ENCODE measurements around the gene ENO2.

ENO2 gene

DNA sequence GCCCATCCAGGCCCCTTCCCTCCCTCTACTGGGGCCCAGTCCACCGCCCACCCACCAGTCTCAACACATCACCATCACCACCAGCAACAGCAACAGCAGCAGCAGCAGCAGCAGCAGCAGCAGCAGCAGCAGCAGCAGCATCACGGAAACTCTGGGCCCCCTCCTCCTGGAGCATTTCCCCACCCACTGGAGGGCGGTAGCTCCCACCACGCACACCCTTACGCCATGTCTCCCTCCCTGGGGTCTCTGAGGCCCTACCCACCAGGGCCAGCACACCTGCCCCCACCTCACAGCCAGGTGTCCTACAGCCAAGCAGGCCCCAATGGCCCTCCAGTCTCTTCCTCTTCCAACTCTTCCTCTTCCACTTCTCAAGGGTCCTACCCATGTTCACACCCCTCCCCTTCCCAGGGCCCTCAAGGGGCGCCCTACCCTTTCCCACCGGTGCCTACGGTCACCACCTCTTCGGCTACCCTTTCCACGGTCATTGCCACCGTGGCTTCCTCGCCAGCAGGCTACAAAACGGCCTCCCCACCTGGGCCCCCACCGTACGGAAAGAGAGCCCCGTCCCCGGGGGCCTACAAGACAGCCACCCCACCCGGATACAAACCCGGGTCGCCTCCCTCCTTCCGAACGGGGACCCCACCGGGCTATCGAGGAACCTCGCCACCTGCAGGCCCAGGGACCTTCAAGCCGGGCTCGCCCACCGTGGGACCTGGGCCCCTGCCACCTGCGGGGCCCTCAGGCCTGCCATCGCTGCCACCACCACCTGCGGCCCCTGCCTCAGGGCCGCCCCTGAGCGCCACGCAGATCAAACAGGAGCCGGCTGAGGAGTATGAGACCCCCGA, 22.5 kb downstream of the ENO2 start:
- no peak for DNase-seq (ENCODE audit: low read depth, low spot score)
- TF ChIP-seq, protein P1, sequence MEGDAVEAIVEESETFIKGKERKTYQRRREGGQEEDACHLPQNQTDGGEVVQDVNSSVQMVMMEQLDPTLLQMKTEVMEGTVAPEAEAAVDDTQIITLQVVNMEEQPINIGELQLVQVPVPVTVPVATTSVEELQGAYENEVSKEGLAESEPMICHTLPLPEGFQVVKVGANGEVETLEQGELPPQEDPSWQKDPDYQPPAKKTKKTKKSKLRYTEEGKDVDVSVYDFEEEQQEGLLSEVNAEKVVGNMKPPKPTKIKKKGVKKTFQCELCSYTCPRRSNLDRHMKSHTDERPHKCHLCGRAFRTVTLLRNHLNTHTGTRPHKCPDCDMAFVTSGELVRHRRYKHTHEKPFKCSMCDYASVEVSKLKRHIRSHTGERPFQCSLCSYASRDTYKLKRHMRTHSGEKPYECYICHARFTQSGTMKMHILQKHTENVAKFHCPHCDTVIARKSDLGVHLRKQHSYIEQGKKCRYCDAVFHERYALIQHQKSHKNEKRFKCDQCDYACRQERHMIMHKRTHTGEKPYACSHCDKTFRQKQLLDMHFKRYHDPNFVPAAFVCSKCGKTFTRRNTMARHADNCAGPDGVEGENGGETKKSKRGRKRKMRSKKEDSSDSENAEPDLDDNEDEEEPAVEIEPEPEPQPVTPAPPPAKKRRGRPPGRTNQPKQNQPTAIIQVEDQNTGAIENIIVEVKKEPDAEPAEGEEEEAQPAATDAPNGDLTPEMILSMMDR (IDR thresholded peaks at IDR 0.05; ENCODE audit: insufficient read depth, low read length, missing control alignments): no peak
- CTCF ChIA-PET: interaction anchor here (0.8 to 10.1 kb wide), 17 partner anchors 8 to 176 kb away, joined by 3 to 134 read pairs (median 5); partner anchors contain the start of gene SPSB2
- H3K4me3 ChIP-seq (ENCODE audit: low read depth, low read length): peak overlapping the region; percentile 63
- POLR2A ChIA-PET: interaction anchor here (1.1 to 2.6 kb wide), 4 partner anchors 8 to 68 kb away, joined by 6 to 18 read pairs (median 10); no protein-coding TSS in a partner anchor

DNA sequence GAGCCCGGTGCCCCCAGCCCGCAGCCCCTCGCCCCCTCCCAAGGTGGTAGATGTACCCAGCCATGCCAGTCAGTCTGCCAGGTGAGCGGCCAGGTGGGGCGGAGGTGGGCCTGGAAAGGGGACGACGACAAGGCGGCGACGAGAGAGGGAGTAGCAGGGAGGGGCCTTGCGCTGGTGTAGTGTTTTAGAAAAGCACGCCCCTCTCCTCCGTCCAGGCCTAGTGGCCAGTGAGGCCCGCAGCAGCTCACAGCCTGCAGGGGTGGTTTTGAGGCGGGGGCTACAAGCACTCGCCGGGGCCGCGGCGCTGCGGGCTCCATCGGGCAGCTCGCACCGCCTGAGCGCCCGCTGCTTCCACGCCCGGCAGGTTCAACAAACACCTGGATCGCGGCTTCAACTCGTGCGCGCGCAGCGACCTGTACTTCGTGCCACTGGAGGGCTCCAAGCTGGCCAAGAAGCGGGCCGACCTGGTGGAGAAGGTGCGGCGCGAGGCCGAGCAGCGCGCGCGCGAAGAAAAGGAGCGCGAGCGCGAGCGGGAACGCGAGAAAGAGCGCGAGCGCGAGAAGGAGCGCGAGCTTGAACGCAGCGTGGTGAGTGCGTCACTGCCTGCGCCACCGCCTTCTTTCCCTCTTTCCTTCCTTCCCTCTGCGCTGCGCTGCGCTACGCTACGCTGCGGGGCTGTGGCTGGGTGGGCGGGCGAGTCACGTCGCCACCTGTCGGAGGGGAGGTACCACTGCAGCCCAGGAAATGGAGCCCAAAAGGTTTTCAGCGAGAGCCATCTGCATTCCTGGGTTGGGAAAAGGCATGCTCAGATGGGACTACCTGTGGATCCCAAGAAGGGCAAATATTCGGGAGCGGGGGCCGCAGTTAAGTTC, 23.3 kb downstream of the ENO2 start:
- peak overlapping the region; percentile 63 for H3K4me3 ChIP-seq (ENCODE audit: low read depth, low read length)
- TF ChIP-seq, protein P1 (IDR thresholded peaks at IDR 0.05; ENCODE audit: insufficient read depth, low read length, missing control alignments): peak; percentile 96
- DNase-seq (ENCODE audit: low read depth, low spot score): no peak
- ChIA-PET CTCF (interaction anchor here (0.7 to 10.1 kb wide), 19 partner anchors 8 to 183 kb away, joined by 3 to 134 read pairs (median 4); partner anchors contain the start of gene SPSB2), POLR2A (interaction anchor here (0.6 to 2.6 kb wide), 8 partner anchors 9 to 218 kb away, joined by 3 to 18 read pairs (median 4); partner anchors contain the start of genes PHB2, SPSB2 and TPI1)

DNA sequence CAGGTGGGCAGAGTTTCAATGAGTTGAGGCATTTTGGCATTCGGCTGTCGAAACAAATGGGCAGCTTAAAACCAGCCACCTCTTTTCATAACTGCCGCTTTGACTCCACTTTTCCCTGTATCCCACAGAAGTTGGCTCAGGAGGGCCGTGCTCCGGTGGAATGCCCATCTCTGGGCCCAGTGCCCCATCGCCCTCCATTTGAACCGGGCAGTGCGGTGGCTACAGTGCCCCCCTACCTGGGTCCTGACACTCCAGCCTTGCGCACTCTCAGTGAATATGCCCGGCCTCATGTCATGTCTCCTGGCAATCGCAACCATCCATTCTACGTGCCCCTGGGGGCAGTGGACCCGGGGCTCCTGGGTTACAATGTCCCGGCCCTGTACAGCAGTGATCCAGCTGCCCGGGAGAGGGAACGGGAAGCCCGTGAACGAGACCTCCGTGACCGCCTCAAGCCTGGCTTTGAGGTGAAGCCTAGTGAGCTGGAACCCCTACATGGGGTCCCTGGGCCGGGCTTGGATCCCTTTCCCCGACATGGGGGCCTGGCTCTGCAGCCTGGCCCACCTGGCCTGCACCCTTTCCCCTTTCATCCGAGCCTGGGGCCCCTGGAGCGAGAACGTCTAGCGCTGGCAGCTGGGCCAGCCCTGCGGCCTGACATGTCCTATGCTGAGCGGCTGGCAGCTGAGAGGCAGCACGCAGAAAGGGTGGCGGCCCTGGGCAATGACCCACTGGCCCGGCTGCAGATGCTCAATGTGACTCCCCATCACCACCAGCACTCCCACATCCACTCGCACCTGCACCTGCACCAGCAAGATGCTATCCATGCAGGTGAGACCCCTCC, 24.2 kb downstream of the ENO2 start:
- ChIA-PET CTCF (interaction anchor here (0.7 to 10.1 kb wide), 21 partner anchors 7 to 184 kb away, joined by 3 to 134 read pairs (median 4); partner anchors contain the start of gene SPSB2), POLR2A (interaction anchor here (0.6 to 2.6 kb wide), 9 partner anchors 9 to 217 kb away, joined by 3 to 18 read pairs (median 5); partner anchors contain the start of genes PHB2, SPSB2 and TPI1)
- peak overlapping the region; percentile 63 for H3K4me3 ChIP-seq (ENCODE audit: low read depth, low read length)
- no peak for DNase-seq (ENCODE audit: low read depth, low spot score)
- TF ChIP-seq, protein P1 (IDR thresholded peaks at IDR 0.05; ENCODE audit: insufficient read depth, low read length, missing control alignments): no peak

DNA sequence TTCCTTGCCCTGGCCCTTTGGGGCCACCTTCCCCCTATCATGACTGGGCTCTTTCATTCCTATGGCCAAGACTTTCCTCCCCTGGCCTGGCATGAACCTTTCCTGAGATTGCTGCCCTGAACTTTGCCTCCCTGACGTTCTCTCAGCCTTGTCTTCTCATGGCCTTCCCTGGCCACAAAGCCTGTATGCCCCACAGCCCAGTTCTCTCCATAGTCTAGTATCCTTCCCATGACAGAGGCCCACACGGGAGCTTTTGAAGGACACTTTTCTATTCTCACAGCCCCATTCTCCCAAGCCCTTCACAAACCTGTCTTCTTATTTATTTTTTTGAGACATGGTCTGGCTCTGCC, 24.8 kb downstream of the ENO2 start:
- no peak for DNase-seq (ENCODE audit: low read depth, low spot score)
- TF ChIP-seq, protein P1 (IDR thresholded peaks at IDR 0.05; ENCODE audit: insufficient read depth, low read length, missing control alignments): no peak
- H3K4me3 ChIP-seq (ENCODE audit: low read depth, low read length): no peak overlapping the region
- ChIA-PET POLR2A (interaction anchor here (0.9 to 2.6 kb wide), 3 partner anchors 10 to 66 kb away, joined by 3 to 18 read pairs (median 5); partner anchors contain the start of gene SPSB2), CTCF (interaction anchor here (1.2 to 10.1 kb wide), 10 partner anchors 8 to 70 kb away, joined by 3 to 134 read pairs (median 10); partner anchors contain the start of gene SPSB2)

DNA sequence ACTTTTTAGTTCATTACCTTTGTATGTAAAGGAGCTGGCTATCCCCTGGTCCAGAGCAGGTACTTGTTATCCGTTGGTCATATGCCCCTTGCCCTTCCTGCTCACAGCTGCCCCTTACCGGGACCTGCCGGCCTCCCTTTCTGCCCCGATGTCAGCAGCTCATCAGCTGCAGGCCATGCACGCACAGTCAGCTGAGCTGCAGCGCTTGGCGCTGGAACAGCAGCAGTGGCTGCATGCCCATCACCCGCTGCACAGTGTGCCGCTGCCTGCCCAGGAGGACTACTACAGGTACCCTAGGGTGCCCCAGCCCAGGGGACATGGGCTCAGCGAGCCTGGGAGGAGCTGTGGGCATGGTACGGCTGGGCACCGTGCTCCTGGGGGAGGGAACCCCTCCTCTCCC, 26.9 kb downstream of the ENO2 start:
- TF ChIP-seq, protein P1 (IDR thresholded peaks at IDR 0.05; ENCODE audit: insufficient read depth, low read length, missing control alignments): no peak
- ChIA-PET POLR2A (interaction anchor here (1.2 to 1.4 kb wide), 2 partner anchors 11 to 25 kb away, joined by 3 to 4 read pairs; no protein-coding TSS in a partner anchor), CTCF (interaction anchor here (0.8 to 10.1 kb wide), 7 partner anchors 9 to 203 kb away, joined by 3 to 134 read pairs (median 4); no protein-coding TSS in a partner anchor)
- no peak overlapping the region for H3K4me3 ChIP-seq (ENCODE audit: low read depth, low read length)
- no peak for DNase-seq (ENCODE audit: low read depth, low spot score)

Measured in AG04449 (cell line).